ENCODE results near the gene GALNT13.

GALNT13 gene

DNA sequence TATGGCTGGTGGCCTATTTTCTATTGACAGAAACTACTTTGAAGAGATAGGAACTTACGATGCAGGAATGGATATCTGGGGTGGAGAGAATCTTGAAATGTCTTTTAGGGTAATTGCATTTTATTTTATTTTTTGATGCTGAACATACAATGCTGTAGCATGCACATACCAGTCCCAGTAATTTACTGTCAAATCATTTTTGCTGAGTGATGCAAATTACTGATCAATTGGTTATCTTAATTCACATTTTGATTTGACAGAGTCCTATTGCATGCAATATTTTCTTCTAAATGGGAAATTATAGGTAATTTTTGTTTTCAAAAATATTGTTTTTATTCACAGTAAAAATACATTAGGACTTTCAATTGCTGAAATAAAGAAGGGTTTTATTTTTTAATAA lies 387.3 kb downstream of the GALNT13 start:
- no peak for DNase-seq
- intact Hi-C loops (cut with DNase I) = no loop called here

- intact Hi-C loops (cut with DNase I) = no loop called here
Observed at GRCh38 chr2:154261473-154262027, 389.8 kb downstream of the GALNT13 start.

DNA sequence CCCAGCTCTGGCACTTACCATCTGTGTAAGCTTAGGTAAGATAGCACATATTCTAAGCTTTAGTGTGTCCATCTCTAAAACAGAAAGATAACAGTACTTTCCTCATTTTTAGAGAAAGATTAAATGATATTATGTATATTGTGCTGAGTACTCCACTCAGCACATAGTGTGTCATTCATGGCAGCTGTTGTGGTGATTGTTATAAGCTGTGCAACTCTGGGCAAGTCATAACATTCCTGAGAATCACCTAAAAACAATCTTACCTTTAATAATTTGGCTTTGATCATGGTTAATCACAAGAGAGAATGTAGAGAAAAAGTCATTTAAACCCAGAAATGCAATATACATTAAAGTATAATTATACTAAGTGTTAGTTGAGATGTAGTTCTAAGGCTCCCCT lies 391.5 kb downstream of the GALNT13 start:
- intact Hi-C loops (cut with DNase I) = no loop called here
- no peak for DNase-seq

More at GRCh38 chr2:154261473-154262027, 389.8 kb downstream of the GALNT13 start:
- DNase-seq = no peak

- no peak for DNase-seq
- intact Hi-C loops (cut with DNase I) = no loop called here
Observed at GRCh38 chr2:154264024-154264423, 392.3 kb downstream of the GALNT13 start.

GRCh38 chr2:154267983-154268382 lies 396.3 kb downstream of the GALNT13 start:
- no peak for DNase-seq
- intact Hi-C loops (cut with DNase I) = no loop called here

GRCh38 chr2:154280543-154280942 lies 408.8 kb downstream of the GALNT13 start:
- DNase-seq = no peak
- intact Hi-C loops (cut with DNase I) = no loop called here

- intact Hi-C loops (cut with DNase I) = no loop called here
- no peak for DNase-seq
Observed at GRCh38 chr2:154289870-154290269, 418.1 kb downstream of the GALNT13 start.

- no peak for DNase-seq
- intact Hi-C loops (cut with DNase I) = no loop called here
Observed at GRCh38 chr2:154291511-154291910, 419.8 kb downstream of the GALNT13 start.

DNA sequence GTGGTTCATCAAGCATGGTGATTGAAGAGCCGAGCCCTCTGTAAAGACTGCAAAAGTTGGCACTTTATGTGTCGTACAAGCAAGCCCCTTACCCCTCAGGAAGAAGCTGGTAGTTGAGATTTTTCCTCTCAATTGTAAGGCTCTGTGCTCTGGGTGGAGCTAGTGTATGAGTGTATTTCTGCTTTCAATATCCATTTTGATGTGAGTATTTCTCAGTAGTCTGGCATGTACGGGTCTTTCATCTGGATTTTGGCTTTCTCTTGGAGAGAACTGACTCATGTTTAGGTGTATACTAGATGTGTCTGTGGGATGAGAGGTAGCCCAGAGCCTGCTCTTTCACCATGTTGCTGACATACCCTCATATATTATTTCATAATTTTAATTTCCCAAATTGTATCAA lies 420.2 kb downstream of the GALNT13 start:
- no peak for DNase-seq
- intact Hi-C loops (cut with DNase I) = no loop called here

- DNase-seq = no peak
- intact Hi-C loops (cut with DNase I) = no loop called here
Observed at GRCh38 chr2:154293864-154294263, 422.1 kb downstream of the GALNT13 start.

GRCh38 chr2:154306266-154306970 lies 434.7 kb downstream of the GALNT13 start:
- no peak for DNase-seq
- intact Hi-C loops (cut with DNase I) = no loop called here

DNA sequence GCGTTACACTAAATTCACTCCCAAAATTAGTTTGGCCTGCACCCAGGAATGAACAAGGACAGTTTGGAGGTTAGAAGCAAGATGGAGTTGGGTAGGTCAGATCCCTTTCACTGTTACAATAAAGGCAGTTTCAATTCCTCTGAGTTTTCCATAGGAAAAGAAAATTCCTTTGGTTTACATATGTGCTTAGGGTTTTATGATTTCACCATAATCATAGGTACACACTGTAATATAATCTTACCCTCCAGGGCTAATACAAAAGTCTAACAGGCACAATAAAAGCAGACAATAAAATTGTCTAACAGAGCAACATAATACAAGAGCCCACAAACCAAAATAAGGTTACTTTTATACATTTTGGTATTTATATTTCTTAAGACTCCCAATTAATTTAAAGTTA lies 435.3 kb downstream of the GALNT13 start:
- intact Hi-C loops (cut with DNase I) = no loop called here
- DNase-seq = no peak

DNA sequence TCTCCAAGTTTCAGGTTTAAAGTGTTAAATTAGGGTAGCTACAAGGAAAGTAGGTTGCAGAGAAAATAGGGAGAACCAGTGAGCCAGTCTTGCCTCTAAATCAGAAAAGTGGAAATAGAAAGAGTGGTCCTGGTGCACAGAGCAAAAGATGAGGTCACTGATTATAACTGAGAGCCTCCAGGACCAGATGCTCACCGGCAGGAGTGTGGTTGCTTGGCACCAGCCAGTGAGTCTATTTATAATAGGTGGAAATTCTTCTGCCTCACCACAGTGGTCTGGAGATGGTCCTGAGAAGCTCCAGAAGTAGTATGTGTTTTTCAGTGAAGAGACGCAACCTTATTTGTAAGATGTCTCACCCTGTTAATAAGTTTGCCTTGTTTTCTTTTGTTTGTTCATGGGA lies 452.9 kb downstream of the GALNT13 start:
- intact Hi-C loops (cut with DNase I) = no loop called here
- no peak for DNase-seq

DNA sequence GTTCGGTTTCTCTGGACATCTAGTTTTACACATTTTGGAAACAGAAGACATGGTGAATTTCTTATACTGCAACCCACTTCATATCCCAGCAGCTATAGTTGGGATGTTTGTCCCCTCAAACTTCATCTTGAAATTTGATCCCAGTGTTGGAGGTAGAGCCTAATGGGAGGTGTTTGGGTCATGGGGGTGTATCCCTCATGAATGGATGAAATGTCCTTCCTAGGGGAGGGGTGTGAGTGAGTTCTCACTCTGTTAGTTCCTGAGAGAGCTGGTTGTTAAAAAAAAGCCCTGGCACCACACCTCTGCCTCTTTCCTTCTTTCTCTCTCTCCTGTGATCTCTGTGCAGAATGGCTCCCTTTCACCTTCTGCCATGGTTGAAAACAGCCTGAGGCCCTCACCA lies 457.8 kb downstream of the GALNT13 start:
- DNase-seq = no peak
- intact Hi-C loops (cut with DNase I) = no loop called here

- DNase-seq = no peak
- intact Hi-C loops (cut with DNase I) = no loop called here
Observed at GRCh38 chr2:154331784-154332183, 460.1 kb downstream of the GALNT13 start.

DNA sequence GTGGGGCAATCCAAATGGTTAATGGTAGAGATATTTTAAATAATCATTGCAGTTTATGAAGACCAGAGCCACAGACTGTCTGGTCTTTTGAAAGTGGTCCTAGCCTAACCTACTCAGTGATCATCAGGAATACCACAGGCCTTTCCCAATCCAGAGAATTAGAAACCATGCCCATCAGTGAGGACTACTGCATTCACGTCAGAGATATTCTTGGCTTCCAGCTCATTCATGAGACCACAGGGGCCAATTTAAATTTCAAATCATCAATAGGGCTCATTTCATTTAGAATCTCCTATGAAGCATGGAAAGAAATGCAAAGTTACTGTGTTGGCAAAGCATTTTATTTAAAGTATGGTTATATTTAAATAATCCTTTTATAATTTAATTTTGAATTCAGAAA lies 464.5 kb downstream of the GALNT13 start:
- DNase-seq = no peak
- intact Hi-C loops (cut with DNase I) = no loop called here

DNA sequence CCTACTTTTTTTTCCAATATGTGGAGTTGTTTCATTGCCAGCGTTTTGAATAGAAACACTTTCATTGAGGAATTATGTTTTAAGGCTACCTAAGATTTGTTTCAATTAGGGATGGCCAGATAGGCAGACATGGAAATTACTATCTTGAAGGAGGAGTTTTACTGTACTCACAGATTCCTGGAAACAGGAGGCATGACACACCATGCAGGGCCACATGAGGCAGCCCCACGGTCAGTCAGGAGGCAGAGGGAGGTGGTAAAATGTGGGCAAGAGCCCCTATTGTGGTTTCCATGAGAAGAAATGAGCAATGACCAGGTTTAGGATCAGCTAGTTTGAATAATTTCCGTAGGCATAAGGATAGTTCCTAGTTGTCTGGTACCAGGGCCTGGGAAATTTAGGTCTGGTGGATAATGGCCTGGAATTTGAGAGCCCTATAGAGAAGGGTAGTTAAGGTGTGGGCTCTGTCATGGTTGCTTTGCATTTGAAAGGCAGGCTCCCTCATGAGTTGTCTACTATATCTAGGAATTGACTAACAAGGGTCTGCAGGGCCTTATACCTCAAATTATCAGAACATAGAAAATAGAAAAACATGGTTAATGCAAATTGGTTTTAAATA lies 466.7 kb downstream of the GALNT13 start:
- DNase-seq = no peak
- intact Hi-C loops (cut with DNase I) = no loop called here

DNA sequence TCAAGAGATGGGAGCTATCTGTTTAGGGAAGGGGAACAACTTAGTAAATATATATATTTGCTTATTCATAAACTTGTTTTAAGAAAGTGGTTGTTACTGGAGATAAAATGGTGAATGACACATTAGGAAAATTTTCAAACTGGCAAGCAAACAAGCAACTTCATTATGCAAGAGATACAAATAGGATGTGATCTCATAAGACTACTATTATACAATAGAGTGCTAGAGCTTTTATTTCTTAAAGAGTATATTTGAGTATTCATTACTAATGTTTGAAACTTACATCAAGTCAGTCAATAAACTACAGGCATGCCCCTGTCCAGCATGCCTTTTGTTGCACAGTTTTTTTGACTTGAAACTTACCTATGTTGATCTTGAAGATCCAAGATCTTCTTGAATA lies 471.6 kb downstream of the GALNT13 start:
- no peak for DNase-seq
- intact Hi-C loops (cut with DNase I) = no loop called here

GRCh38 chr2:154350911-154351310 lies 479.2 kb downstream of the GALNT13 start:
- DNase-seq = no peak
- intact Hi-C loops (cut with DNase I) = no loop called here

GRCh38 chr2:154361276-154361675 lies 489.6 kb downstream of the GALNT13 start:
- DNase-seq = no peak
- intact Hi-C loops (cut with DNase I) = no loop called here

GRCh38 chr2:154368153-154368552 lies 496.4 kb downstream of the GALNT13 start:
- intact Hi-C loops (cut with DNase I) = no loop called here
- DNase-seq = no peak

All from head of caudate nucleus (tissue), 42 donors.